ENCODE measurements around the gene DCAF4L1.

DCAF4L1 gene

DNA sequence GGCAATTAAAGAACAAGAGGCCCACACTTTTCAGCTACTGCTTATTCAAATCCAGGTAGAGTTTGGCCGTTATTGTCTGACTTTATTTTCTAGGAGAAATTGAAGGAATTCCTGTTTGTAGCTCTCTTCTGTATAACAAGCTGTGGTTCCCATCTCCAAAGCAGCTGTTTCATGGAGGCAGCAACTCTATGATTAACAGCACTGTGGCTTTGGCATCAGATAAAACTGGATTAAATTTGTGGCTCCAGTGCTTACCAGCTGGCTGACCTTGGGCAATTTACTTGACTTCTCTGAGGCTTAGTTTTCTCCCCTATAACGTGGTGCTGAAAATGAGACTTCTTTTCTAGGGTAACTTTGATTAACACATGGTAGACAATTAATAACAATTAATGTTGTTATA is 36.9 kb downstream of the DCAF4L1 start:
- H3K27ac ChIP-seq: no peak overlapping the region
- TF ChIP-seq, protein P1, sequence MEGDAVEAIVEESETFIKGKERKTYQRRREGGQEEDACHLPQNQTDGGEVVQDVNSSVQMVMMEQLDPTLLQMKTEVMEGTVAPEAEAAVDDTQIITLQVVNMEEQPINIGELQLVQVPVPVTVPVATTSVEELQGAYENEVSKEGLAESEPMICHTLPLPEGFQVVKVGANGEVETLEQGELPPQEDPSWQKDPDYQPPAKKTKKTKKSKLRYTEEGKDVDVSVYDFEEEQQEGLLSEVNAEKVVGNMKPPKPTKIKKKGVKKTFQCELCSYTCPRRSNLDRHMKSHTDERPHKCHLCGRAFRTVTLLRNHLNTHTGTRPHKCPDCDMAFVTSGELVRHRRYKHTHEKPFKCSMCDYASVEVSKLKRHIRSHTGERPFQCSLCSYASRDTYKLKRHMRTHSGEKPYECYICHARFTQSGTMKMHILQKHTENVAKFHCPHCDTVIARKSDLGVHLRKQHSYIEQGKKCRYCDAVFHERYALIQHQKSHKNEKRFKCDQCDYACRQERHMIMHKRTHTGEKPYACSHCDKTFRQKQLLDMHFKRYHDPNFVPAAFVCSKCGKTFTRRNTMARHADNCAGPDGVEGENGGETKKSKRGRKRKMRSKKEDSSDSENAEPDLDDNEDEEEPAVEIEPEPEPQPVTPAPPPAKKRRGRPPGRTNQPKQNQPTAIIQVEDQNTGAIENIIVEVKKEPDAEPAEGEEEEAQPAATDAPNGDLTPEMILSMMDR (conservative IDR thresholded peaks at IDR 0.05; ENCODE audit: low read depth): no peak
- DNase-seq (ENCODE audit: low spot score): no peak
- CTCF ChIA-PET: interaction anchor here (0.5 to 0.6 kb wide), 2 partner anchors 15 to 472 kb away, joined by 4 to 7 read pairs; no protein-coding TSS in a partner anchor
- POLR2A ChIA-PET (ENCODE audit: low non-redundant PET): no interaction called here

All from RWPE1 (cell line).